Astrocyte (in vitro differentiated cells and primary cell): ENCODE data around the gene DDRGK1. TPM values are rescaled to one million over a fixed set of nuclear protein-coding genes. Genes with fewer than 3 reads are reported as not detected.
"Not testable (repeated sequence)": the region's sequence is repeated elsewhere in the genome, so short reads cannot be mapped to it uniquely, and the experiment has no call there.

Experiments
- DNase-seq: peaks from one replicate; pipeline ENCODE4 v3.0.0-alpha.2; 2010; ENCODE audit warnings: low read depth
- FAIRE-seq: peaks from 2 replicates; lab custom pipeline; 2011; peaks lifted over from hg19 to GRCh38; lab: Jason Lieb, UNC
- H2AFZ ChIP-seq: 2 replicates; pipeline ENCODE4 v1.6.0; 2012; ENCODE audit warnings: low read depth, low read length, inconsistent platforms
- H3K27ac ChIP-seq: 2 replicates; pipeline ENCODE4 v1.5.1; 2011; ENCODE audit warnings: low read depth, low read length, inconsistent platforms
- H3K27me3 ChIP-seq: 2 replicates; pipeline ENCODE4 v1.6.0; 2011; ENCODE audit warnings: low read length, inconsistent platforms; ENCODE audit not compliant: insufficient read depth
- H3K36me3 ChIP-seq: 2 replicates; pipeline ENCODE4 v1.5.1; 2011; ENCODE audit warnings: low read length, inconsistent platforms; ENCODE audit not compliant: insufficient read depth
- H3K4me1 ChIP-seq: 2 replicates; pipeline ENCODE4 v1.5.1; 2011; ENCODE audit warnings: low read length, inconsistent platforms; ENCODE audit not compliant: insufficient read depth
- H3K4me2 ChIP-seq: 2 replicates; pipeline ENCODE4 v1.6.0; 2012; ENCODE audit warnings: low read length, inconsistent platforms
- H3K4me3 ChIP-seq: 2 replicates; pipeline ENCODE4 v1.5.1; 2011; ENCODE audit warnings: low read depth, mild to moderate bottlenecking, low read length, inconsistent platforms; ENCODE audit not compliant: insufficient read depth
- H3K79me2 ChIP-seq: 2 replicates; pipeline ENCODE4 v1.6.0; 2012; ENCODE audit warnings: mild to moderate bottlenecking, low read length, inconsistent platforms; ENCODE audit not compliant: insufficient read depth
- H3K9ac ChIP-seq: 2 replicates; pipeline ENCODE4 v1.6.0; 2012; ENCODE audit warnings: mild to moderate bottlenecking, low read length, inconsistent platforms
- H3K9me3 ChIP-seq: 2 replicates; pipeline ENCODE4 v1.5.1; 2012; ENCODE audit warnings: low read depth, mild to moderate bottlenecking, low read length, inconsistent platforms; ENCODE audit not compliant: insufficient read depth
- H4K20me1 ChIP-seq: 2 replicates; pipeline ENCODE4 v1.6.0; 2012; ENCODE audit warnings: low read length, inconsistent platforms; ENCODE audit not compliant: insufficient read depth
- H3K27ac Mint-ChIP-seq: one replicate; pipeline ENCODE4 v1.8.0; 2021; ENCODE audit warnings: mild to moderate bottlenecking, mixed read lengths; ENCODE audit not compliant: unreplicated experiment
- H3K27me3 Mint-ChIP-seq: one replicate; pipeline ENCODE4 v1.8.0; 2021; ENCODE audit warnings: low read depth, mixed read lengths; ENCODE audit not compliant: unreplicated experiment
- H3K36me3 Mint-ChIP-seq: one replicate; pipeline ENCODE4 v1.8.0; 2021; ENCODE audit warnings: low read depth, mixed read lengths; ENCODE audit not compliant: unreplicated experiment
- H3K4me1 Mint-ChIP-seq: one replicate; pipeline ENCODE4 v1.8.0; 2021; ENCODE audit warnings: low read depth, mixed read lengths; ENCODE audit not compliant: unreplicated experiment
- H3K4me3 Mint-ChIP-seq: one replicate; pipeline ENCODE4 v1.8.0; 2021; ENCODE audit warnings: mild to moderate bottlenecking, moderate library complexity, mixed read lengths; ENCODE audit not compliant: unreplicated experiment
- H3K9me3 Mint-ChIP-seq: one replicate; pipeline ENCODE4 v1.8.0; 2021; ENCODE audit warnings: mild to moderate bottlenecking, mixed read lengths; ENCODE audit not compliant: unreplicated experiment
- EZH2 ChIP-seq: IDR thresholded peaks from 2 replicates; pipeline ENCODE4 v1.6.1; 2012; ENCODE audit warnings: mild to moderate bottlenecking, low read length, inconsistent platforms; ENCODE audit not compliant: insufficient read depth
- total RNA-seq: library from RNA; stranded (reverse); gene quantifications from 2 replicates; pipeline ENCODE4 v1.2.1, GENCODE V29; 2021
- TF ChIP-seq, protein P1 (sequence below): IDR thresholded peaks from 2 replicates; pipeline ENCODE4 v1.5.1; 2011; ENCODE audit warnings: low read depth, mild to moderate bottlenecking, inconsistent platforms, low read length, moderate library complexity; ENCODE audit not compliant: insufficient read depth

The DDRGK1 gene
- total RNA-seq, 1 donor from 2014 or later = 36.7 TPM

DNA sequence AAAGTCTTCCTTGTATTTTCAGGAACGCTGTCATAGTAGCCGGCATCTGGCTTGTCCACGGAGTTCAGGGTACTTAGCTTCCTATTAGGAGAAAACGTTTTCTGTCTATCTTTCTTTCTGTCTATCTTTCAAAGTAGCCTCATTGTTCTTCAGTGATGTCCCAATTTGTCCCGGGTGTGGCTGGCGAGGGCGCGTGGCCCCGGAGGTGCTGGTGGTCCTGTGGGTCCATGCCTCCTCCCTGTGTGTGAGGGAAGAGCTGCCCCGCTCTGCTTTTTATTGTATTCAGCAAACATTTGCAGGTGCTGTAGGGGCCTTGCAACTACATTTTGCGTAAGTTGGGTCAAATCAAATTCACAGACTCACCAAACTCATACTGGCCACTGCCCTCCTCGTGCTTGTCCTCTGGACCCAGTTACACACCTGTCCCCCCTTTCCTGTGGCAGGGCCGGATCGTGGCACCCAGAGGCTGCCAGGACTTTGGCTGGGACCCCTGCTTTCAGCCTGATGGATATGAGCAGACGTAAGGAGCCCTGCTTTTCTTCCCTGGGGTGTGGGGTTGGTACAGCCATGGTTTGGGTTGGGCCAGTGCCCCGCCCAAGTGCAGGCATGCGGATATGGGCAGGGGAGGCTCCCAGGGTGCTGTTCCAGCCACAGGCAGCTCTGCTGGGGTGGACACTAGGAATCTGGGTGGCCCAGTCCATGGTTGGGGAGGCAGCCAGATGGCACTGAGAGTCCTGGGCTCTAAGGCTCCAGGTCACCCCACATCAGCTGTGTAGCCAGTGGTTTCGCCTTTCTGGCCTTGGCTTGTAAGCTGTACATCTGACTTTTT is 17.1 kb upstream of the DDRGK1 start:
- Histone ChIP-seq H3K4me2 (no peak overlapping the region), H3K27ac (no peak overlapping the region), H2AFZ (no peak overlapping the region), H4K20me1 (peaks cover 5% of the 10 kb centered on the region), H3K9ac (no peak overlapping the region), H3K9me3 (no peaks in the 10 kb centered on the region), H3K4me1 (no peaks in the 10 kb centered on the region), H3K36me3 (peaks cover 6% of the 10 kb centered on the region), H3K27me3 (no peaks in the 10 kb centered on the region), H3K79me2 (no peaks in the 10 kb centered on the region), H3K4me3 (no peak overlapping the region)
- H3K4me3 Mint-ChIP-seq = no peak overlapping the region
- H3K27ac Mint-ChIP-seq = no peak overlapping the region
- peaks cover 12% of the 10 kb centered on the region for H3K4me1 Mint-ChIP-seq
- FAIRE-seq (no peak), DNase-seq (no peak)
- TF ChIP-seq, protein P1, sequence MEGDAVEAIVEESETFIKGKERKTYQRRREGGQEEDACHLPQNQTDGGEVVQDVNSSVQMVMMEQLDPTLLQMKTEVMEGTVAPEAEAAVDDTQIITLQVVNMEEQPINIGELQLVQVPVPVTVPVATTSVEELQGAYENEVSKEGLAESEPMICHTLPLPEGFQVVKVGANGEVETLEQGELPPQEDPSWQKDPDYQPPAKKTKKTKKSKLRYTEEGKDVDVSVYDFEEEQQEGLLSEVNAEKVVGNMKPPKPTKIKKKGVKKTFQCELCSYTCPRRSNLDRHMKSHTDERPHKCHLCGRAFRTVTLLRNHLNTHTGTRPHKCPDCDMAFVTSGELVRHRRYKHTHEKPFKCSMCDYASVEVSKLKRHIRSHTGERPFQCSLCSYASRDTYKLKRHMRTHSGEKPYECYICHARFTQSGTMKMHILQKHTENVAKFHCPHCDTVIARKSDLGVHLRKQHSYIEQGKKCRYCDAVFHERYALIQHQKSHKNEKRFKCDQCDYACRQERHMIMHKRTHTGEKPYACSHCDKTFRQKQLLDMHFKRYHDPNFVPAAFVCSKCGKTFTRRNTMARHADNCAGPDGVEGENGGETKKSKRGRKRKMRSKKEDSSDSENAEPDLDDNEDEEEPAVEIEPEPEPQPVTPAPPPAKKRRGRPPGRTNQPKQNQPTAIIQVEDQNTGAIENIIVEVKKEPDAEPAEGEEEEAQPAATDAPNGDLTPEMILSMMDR = no peak
- TF ChIP-seq EZH2 = no peak
- no peaks in the 10 kb centered on the region for H3K9me3 Mint-ChIP-seq
- no peaks in the 10 kb centered on the region for H3K27me3 Mint-ChIP-seq
- H3K36me3 Mint-ChIP-seq = peaks cover 5% of the 10 kb centered on the region

DNA sequence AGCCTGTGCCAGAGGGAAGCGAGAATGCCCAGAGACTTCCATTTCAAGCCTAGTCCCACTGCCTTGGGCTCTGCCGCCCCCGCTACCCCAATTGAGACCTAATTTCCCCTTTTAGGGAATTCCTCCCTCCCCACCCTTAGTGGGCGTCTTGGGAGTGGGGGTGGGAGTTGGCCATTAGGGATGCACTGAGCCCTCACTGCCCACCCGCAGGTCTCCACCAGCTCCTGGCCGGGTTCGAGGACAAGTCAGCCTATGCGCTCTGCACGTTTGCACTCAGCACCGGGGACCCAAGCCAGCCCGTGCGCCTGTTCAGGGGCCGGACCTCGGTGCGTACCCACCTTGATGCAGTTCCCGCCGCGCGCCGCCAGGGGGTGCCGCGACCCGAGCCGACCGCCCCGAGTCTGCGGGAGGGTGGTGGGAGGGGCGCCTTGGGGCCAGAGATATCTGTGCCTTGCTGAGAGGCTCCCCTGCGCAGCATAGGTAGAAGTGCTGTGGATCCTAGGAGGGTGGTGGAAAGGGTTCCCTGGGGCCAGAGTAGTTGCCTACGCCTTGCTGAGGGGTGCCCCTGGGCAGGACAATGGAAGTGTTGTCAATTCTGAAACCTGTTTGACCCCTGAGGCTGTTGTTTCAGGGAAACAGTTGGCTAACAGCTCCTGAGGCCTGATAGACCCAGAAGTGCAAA is 14.0 kb upstream of the DDRGK1 start:
- Histone ChIP-seq H3K9ac (no peak overlapping the region), H3K79me2 (peaks cover 6% of the 10 kb centered on the region), H3K27ac (no peak overlapping the region), H3K9me3 (no peaks in the 10 kb centered on the region), H3K4me3 (no peak overlapping the region), H4K20me1 (peaks cover 10% of the 10 kb centered on the region), H3K36me3 (peaks cover 11% of the 10 kb centered on the region), H3K4me1 (no peaks in the 10 kb centered on the region), H3K4me2 (no peak overlapping the region), H2AFZ (peak overlapping the region; percentile 60), H3K27me3 (no peaks in the 10 kb centered on the region)
- Mint-ChIP-seq H3K27me3 (no peaks in the 10 kb centered on the region), H3K36me3 (peaks cover 4% of the 10 kb centered on the region), H3K9me3 (no peaks in the 10 kb centered on the region), H3K4me3 (no peak overlapping the region), H3K4me1 (peaks cover 9% of the 10 kb centered on the region), H3K27ac (no peak overlapping the region)
- no peak for FAIRE-seq
- DNase-seq = no peak
- TF ChIP-seq, protein P1 = peak; percentile 57
- TF ChIP-seq EZH2 = no peak

DNA sequence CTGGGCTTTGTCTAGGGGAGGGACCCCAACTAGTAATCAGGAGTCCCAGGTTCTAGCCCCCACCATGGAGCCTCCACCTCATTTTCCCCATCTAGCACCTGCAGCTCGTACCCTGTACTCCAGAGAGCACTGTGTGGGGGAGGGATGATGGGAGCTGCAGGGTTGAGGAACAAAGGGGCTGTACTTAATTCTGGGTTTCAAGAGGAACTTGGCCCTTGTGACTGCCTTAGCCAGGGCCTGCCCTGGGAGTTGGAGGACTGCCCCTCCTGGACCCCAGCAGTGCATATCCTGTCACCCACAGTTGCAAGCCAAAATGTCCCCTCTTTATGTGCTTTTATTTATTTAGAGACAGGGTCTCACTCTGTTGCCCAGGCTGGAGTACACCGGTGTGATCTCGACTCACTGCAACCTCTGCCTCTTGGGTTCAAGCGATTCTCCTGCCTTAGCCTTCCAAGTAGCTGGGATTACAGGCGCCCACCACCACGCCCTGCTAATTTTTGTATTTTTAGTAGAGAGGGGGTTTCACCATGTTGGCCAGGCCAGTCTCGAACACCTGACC is 11.0 kb upstream of the DDRGK1 start:
- H3K4me2 ChIP-seq, H3K36me3 ChIP-seq, H3K27me3 ChIP-seq, FAIRE-seq, H3K9ac ChIP-seq, H3K36me3 Mint-ChIP-seq, H3K9me3 Mint-ChIP-seq, H3K27ac ChIP-seq, H2AFZ ChIP-seq, H3K4me1 Mint-ChIP-seq, DNase-seq, H3K4me3 ChIP-seq, H3K4me3 Mint-ChIP-seq, H3K27ac Mint-ChIP-seq, H3K4me1 ChIP-seq, H3K9me3 ChIP-seq, H3K27me3 Mint-ChIP-seq: not testable (repeated sequence)
- Histone ChIP-seq H3K79me2 (peaks cover 36% of the 10 kb centered on the region), H4K20me1 (peaks cover 13% of the 10 kb centered on the region)
